MCF 10A (cell line): ENCODE results near the gene MYO5A. TPM values are rescaled to one million over a fixed set of nuclear protein-coding genes. Genes with fewer than 3 reads are reported as not detected.
A peak's percentile ranks its signal among the peaks of the same experiment; 100 is the strongest.

Experiments
- BruUV-seq: library from RNA; stranded (reverse); fragments of 400-500 nt; replicated peaks from 2 replicates; lab custom pipeline; 2021; lab: Mats Ljungman, UMichigan
- CTCF ChIA-PET: fragments of 300-600 bp; sonication (Branson Sonifier 250); formaldehyde crosslinking; extraction: SDS; loops from one replicate; lab custom pipeline; 2021; ENCODE audit warnings: antibody characterized with exemption, inconsistent platforms; lab: Yijun Ruan, JAX
- POLR2A ChIA-PET: fragments of 300-600, 350-650 bp; sonication (Branson Sonifier 250); formaldehyde crosslinking; extraction: SDS; loops from one replicate; lab custom pipeline; 2020; ENCODE audit warnings: antibody characterized with exemption, inconsistent platforms; lab: Yijun Ruan, JAX
- DNase-seq: peaks from one replicate; pipeline ENCODE4 v3.0.0-alpha.2; 2018; ENCODE audit not compliant: unreplicated experiment
- H3K27ac Mint-ChIP-seq: one replicate; pipeline ENCODE4 v1.8.0; 2022; ENCODE audit warnings: mild to moderate bottlenecking, low read depth, mixed read lengths; ENCODE audit not compliant: unreplicated experiment
- H3K27me3 Mint-ChIP-seq: one replicate; pipeline ENCODE4 v1.8.0; 2022; ENCODE audit warnings: mixed read lengths; ENCODE audit not compliant: insufficient read depth, unreplicated experiment
- H3K36me3 Mint-ChIP-seq: one replicate; pipeline ENCODE4 v1.8.0; 2022; ENCODE audit warnings: mild to moderate bottlenecking, moderate library complexity, mixed read lengths; ENCODE audit not compliant: insufficient read depth, unreplicated experiment
- H3K4me1 Mint-ChIP-seq: one replicate; pipeline ENCODE4 v1.8.0; 2022; ENCODE audit warnings: mixed read lengths; ENCODE audit not compliant: insufficient read depth, unreplicated experiment
- H3K4me3 Mint-ChIP-seq: one replicate; pipeline ENCODE4 v1.8.0; 2022; ENCODE audit warnings: mild to moderate bottlenecking, moderate library complexity, mixed read lengths; ENCODE audit not compliant: unreplicated experiment
- H3K9me3 Mint-ChIP-seq: one replicate; pipeline ENCODE4 v1.8.0; 2022; ENCODE audit warnings: mixed read lengths; ENCODE audit not compliant: unreplicated experiment
- CTCF ChIP-seq: fragments of 200-600 bp; IDR thresholded peaks from one replicate; pipeline ENCODE4 v1.8.0; 2022; ENCODE audit warnings: antibody characterized with exemption, mild to moderate bottlenecking; ENCODE audit not compliant: unreplicated experiment
- intact Hi-C: fragments of 100-400 bp; cut with micrococcal nuclease; formaldehyde crosslinking; loops from 2 replicates; pipeline ENCODE4 v1.14.1; 2022
- total RNA-seq: library from RNA; stranded (reverse); gene quantifications from 2 replicates; pipeline ENCODE4 v1.2.3, GENCODE V29; 2022

Gene MYO5A
- total RNA-seq, 1 experiment from 2014 or later: 28.9 TPM

DNA sequence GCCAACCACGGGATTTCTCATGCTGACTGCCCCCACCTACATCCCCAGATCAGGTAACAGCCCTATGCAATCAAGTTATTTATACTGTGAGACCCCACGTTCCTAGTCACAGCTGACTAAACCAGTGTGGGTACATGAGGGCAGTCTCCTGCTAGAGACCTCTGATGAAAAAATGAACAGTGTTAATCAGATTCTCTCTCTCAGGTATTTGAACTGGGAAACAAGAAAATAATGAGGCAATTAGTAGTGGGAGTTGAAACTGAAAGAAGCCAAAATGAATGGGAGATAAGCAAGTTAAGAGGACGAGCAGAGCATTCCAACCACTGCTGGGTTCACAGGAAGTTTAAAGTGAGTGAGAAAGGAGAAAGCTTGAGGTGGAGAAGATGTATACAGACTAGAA, 134.6 kb downstream of the MYO5A start:
- Mint-ChIP-seq H3K36me3 (peaks cover 7% of the 10 kb centered on the region), H3K4me3 (no peak overlapping the region), H3K27ac (no peak overlapping the region), H3K4me1 (peaks cover 6% of the 10 kb centered on the region), H3K27me3 (no peaks in the 10 kb centered on the region), H3K9me3 (no peaks in the 10 kb centered on the region)
- DNase-seq: no peak
- no peak for TF ChIP-seq CTCF
- ChIA-PET CTCF (interaction anchor here (1.0 kb wide), 1 partner anchor 164 kb away, joined by 5 read pairs; no protein-coding TSS in a partner anchor), POLR2A (no interaction called here)
- intact Hi-C loops: no loop called here
- BruUV-seq: no TSS peak

DNA sequence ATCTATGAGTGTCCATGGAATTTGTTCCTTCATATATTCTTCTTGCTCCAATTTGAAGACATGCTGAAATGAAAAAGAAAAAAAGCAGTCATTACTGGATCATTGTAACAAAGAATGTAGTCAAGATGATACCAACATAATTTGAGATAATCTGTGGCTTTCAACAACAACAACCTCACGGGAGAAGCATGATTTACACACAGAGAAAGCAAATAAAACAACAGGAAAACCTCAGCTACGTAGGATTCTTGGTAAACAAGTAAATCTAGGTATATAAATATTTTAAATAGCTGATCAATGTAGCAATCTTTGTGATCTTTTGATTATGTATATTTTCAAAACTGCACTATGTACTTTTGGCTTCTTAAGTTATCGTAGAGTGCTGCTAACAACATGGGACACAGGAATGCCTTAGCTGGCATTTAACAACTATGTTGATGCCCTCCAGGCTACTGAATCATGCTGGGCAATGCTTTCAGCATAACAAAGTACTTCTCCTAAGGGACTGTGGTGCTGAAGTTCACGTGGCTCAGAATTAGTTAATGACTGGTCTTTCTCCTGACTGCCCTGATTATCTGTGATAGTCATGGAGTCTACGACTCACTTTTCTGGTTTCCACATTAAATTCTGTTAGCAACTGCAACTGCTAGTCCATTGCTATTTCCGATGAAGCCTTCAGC, 136.5 kb downstream of the MYO5A start:
- CTCF ChIA-PET: interaction anchor here (0.6 to 1.3 kb wide), 5 partner anchors 10 to 342 kb away, joined by 3 to 5 read pairs (median 3); no protein-coding TSS in a partner anchor
- H3K4me1 Mint-ChIP-seq: peaks cover 6% of the 10 kb centered on the region

GRCh38 chr15:52391069-52391468, 137.6 kb downstream of the MYO5A start:
- no TSS peak for BruUV-seq
- CTCF ChIA-PET: no interaction called here
- no peak for DNase-seq
- H3K4me1 Mint-ChIP-seq: peaks cover 6% of the 10 kb centered on the region
- no peak overlapping the region for H3K27ac Mint-ChIP-seq
- H3K27me3 Mint-ChIP-seq: no peaks in the 10 kb centered on the region
- TF ChIP-seq CTCF: no peak
- H3K36me3 Mint-ChIP-seq: peaks cover 7% of the 10 kb centered on the region
- H3K4me3 Mint-ChIP-seq: no peak overlapping the region
- intact Hi-C loops: no loop called here
- POLR2A ChIA-PET: no interaction called here
- H3K9me3 Mint-ChIP-seq: no peaks in the 10 kb centered on the region

More for the DNA sequence above, 136.5 kb downstream of the MYO5A start:
- peak; percentile 49 for DNase-seq
- H3K9me3 Mint-ChIP-seq: no peaks in the 10 kb centered on the region
- H3K4me3 Mint-ChIP-seq: no peak overlapping the region
- no peak overlapping the region for H3K27ac Mint-ChIP-seq
- no TSS peak for BruUV-seq
- TF ChIP-seq CTCF: no peak
- peaks cover 7% of the 10 kb centered on the region for H3K36me3 Mint-ChIP-seq
- POLR2A ChIA-PET: no interaction called here
- intact Hi-C loops: no loop called here
- H3K27me3 Mint-ChIP-seq: no peaks in the 10 kb centered on the region

GRCh38 chr15:52385670-52386069, 143.0 kb downstream of the MYO5A start:
- no peak for DNase-seq
- no peaks in the 10 kb centered on the region for H3K4me1 Mint-ChIP-seq
- intact Hi-C loops: no loop called here
- no peaks in the 10 kb centered on the region for H3K27me3 Mint-ChIP-seq
- no peak overlapping the region for H3K27ac Mint-ChIP-seq
- no peaks in the 10 kb centered on the region for H3K9me3 Mint-ChIP-seq
- H3K36me3 Mint-ChIP-seq: peaks cover 26% of the 10 kb centered on the region
- no peak for TF ChIP-seq CTCF
- H3K4me3 Mint-ChIP-seq: no peak overlapping the region
- BruUV-seq: no TSS peak
- ChIA-PET CTCF (interaction anchor here (0.6 to 0.8 kb wide), 2 partner anchors 37 to 749 kb away, joined by 3 read pairs; no protein-coding TSS in a partner anchor), POLR2A (interaction anchor here (0.6 to 0.7 kb wide), 2 partner anchors 26 to 50 kb away, joined by 3 to 4 read pairs; no protein-coding TSS in a partner anchor)
